ENCODE measurements around the gene ALK.

DNA sequence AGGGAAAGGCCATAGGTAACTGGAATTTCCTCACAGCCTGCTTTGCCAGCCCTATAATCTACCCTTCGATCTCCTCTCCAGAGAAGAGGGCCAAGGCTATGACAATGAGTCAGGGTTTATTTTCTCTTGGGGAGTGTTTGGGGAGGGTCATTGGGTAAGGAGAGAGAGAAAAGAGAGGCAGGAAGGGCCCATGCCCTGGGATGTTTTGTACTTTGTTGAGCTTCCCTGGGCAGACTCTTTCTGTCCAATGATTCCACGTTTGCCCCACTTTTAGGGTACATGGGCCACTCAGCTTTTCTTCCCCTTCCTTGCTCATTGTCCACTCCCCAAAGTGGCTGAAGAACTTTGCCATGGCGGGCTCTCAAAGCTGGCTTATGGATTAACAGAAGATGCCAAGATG, 224.2 kb downstream of the ALK start:
- TF ChIP-seq, protein P1, sequence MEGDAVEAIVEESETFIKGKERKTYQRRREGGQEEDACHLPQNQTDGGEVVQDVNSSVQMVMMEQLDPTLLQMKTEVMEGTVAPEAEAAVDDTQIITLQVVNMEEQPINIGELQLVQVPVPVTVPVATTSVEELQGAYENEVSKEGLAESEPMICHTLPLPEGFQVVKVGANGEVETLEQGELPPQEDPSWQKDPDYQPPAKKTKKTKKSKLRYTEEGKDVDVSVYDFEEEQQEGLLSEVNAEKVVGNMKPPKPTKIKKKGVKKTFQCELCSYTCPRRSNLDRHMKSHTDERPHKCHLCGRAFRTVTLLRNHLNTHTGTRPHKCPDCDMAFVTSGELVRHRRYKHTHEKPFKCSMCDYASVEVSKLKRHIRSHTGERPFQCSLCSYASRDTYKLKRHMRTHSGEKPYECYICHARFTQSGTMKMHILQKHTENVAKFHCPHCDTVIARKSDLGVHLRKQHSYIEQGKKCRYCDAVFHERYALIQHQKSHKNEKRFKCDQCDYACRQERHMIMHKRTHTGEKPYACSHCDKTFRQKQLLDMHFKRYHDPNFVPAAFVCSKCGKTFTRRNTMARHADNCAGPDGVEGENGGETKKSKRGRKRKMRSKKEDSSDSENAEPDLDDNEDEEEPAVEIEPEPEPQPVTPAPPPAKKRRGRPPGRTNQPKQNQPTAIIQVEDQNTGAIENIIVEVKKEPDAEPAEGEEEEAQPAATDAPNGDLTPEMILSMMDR (conservative IDR thresholded peaks at IDR 0.05; ENCODE audit: low read depth, low read length), result no peak
- TF ChIP-seq EZH2 (IDR thresholded peaks at IDR 0.05; ENCODE audit: low read length, unreplicated experiment), result no peak
